Stromal cell of bone marrow (primary cell): ENCODE results near the gene WNT10A.

ENCODE experiments used
- DNase-seq: peaks from one replicate; pipeline ENCODE4 v3.0.0-alpha.2; 2012; ENCODE audit warnings: low read depth

The WNT10A gene

DNA sequence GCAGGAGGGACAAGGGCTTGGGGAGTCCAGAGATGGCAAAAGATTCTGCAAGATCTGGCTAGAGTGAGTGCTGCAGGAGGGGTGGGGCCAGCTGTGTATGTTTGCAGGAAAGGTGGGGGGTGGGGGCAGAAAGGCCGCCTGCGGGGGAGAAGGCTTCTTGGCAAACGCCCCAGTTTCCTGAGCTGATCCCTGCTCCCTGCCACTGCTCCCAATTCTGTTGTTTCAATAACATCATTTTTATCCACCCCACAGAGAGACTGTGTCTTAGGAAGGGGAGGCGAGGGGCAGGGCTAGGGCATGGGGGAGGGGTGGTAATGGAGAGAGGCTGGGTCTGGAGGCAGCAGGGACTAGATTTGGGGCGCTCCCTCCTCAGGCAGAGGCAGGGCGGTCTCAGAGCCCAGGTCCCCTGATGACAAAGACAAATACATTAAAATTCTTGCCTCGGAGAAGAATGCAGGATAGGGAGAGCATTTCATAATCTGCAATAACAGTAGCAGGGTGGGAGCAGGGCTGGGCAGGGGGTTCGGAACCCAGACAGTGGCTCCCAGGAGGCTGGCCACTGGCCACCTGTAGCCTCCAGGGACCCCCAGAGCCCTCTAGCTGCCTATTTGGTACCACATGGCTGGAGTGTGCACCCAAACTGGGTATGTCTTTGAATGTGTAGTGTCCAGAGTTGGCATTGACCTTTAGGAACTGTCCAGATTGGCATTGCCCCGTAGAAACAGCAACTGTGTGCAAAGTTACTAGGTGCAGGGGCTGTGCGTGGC is 23.1 kb upstream of the WNT10A start:
- DNase-seq = no peak

DNA sequence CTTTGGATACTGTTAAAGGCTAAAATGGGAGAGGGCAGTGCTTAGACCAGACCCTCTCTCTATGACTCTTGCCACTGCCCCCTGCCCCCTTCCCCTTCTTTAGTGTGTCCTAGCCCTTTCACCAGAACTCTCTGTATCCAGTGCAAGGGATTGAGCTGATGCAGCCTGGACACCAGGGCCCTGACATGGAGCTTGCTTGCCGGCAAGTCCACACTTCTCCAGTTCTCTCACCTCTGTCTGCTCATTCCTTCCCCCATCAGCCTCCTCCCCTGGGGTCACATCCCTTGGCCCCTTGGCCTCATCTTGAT is 22.6 kb upstream of the WNT10A start:
- DNase-seq = no peak

DNA sequence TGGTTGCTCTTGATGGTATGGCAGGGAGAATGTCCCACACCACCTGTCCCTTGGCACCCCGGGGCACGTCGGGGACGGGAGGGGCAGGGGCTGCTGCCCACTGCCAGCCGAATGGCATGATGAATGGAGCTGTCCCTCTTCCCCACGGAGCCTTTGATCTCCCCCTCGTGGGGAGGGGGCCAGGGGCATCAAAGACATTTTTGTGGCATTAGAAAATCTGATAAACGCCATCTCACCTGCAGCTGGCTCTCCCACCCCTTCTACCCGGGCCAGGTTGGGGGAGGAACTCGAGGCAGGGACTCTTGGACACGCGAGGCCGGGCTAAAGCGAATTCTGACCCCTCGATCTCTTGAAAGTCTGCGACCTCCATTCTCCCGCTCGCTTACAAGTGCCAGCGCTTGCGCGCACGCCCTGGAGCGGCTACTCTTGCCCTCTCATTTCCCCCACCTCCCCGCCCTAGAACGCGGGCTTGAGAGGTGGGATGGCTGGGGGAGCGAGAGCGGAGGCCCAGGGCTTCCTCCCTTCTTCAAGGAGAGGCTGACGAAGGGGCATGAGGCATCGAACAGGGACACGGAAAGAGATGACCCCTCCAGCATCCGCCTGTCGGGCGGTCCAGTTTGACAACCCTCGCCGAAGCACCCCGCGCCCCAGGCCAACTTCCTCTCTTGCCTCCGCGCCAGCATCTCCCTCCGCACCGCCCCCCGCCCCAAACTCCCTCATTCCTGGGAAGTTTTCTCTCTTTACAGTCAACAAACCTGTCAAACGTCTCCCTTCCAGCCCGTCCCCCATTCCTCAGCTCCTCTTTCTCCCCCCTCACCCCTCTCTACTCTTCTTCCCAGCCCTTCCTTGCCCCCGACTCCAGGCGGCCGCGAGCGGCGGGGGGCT is 21.7 kb upstream of the WNT10A start:
- DNase-seq = no peak

DNA sequence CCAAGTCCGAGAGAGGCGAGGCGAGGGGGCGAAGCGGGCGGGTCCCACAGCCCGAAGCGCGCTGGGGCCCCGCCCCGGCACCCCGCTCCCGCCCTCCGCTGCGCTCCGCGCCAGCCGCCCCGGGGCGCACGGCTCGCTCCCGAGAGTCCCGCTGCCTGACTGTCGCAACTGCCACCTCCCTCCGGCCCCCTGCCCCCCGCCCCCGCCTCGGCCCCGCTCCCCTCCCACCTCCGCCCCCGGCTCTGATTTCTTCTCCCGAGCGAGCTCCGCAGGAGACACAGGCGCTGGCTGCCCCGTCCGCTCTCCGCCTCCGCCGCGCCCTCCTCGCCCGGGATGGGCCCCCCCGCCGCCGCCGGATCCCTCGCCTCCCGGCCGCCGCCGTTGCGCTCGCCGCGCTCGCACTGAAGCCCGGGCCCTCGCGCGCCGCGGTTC is 21.1 kb upstream of the WNT10A start, which contains the start of gene WNT6:
Gene WNT6 (plus strand): TSS at position 250 of the 432 bp plus-strand sequence. CDS start 233 bp downstream, outside the sequence.
- DNase-seq = no peak

DNA sequence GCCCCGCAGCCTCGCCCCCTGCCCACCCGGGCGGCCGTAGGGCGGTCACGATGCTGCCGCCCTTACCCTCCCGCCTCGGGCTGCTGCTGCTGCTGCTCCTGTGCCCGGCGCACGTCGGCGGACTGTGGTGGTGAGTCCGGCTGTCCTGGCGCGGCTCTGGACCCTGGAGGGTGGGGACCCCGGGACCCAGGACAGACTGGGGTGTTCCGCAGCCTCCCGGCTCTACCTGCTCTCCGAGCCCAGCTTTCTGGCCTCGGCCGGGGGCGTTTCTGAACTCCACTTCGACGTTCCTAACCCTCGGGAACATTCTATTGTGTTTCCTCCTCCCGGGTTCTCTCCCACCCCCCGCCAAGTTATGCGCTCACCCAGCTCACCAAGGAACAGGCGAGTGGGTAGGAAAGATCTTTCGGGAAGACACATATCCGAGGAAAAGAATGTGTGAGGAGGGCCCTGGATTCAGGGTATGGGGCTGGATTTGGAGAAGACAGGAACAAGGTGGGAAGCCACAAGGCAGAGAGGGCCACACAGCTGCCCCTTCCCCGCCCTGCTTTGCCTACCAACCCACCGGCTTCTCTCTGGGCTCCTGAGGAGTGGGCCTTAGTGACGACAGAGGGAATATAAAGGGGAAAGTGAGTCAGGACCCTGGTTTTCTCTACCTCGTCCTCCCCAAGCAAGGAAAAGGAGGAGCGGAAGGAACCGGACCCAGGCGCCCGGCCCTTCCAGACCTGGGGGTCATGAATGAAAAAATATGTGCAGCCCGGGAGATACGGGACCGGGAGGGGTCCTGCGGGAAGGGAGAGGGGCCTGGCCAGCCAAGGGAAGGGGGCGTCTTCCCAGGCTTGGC is 20.4 kb upstream of the WNT10A start:
- no peak for DNase-seq

DNA sequence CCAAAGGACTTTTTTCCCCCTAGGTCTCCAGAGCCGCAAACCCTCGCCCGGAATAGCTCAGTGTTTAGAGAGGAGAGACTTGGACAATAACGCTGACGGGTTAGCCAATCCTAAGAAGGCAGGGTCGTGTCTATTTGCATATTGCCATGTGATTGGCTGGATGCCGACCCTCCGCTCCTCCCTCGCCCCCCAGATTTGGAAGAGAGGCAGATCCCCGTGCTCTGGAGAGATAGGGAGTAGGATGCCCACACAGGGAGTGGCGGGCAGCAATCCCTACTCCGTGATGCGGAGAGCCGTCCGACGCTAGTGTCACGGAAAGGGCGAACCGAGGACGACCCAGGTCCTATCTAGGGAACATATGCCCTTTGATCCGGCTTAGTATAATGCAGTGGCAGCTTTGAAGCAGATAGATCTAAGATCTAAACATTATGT is 19.7 kb upstream of the WNT10A start:
- no peak for DNase-seq

DNA sequence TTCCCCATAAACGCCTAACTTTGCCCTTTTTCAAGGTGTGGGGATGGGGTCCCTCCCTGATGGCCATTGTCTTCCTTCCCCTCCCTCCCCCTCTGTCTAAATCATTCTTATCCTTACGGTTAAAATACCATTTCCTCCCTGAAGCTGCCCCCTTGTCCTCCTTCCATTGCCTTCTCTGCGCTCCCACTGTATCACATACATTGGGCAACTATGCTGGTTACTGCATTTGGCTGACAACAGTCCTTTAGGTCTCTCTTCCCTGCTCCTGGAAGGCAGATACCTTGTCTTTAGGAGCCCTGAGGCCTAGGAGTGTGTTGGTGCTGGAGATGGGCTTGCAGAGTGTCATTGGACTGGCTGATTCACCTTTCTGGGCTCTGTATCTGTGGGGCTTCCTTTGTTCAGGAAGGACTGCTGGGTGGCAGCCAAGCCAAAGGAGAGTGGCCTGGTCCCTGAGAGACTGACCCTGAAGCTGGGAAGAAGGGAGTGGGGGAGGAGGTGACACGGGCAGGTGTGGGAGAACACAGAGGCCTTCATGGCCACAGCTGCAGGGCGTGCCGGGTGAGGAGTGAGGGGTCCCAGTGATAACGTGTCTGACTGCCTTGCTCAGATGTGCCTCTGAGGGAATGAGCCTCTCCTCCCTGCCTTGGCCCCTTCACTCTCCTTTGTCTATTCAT is 18.9 kb upstream of the WNT10A start:
- no peak for DNase-seq

DNA sequence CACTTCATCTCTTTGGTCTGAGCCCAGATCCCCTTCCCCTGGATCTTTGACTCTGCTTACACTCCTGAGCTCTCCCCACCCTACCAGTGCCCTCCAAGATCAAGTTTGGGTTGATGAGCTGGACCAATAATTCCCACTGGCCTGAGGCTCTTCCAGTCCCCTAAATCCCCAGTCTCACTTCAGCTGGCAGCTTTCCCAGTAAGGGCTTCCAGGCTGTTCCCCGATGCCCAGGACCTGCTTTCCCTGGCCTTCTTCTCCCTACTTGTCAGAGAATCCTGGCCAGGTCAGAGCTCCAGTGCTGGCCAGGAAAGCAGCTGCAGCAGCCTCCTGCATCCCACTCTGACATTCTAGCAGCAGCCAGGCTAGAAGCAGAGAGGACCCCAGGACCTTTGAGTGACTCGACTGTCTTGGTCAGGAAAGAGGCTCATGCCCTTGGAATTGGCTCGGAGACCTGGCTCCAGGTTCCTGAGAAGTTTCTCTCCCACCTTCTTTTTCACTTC is 17.6 kb upstream of the WNT10A start:
- no peak for DNase-seq

DNA sequence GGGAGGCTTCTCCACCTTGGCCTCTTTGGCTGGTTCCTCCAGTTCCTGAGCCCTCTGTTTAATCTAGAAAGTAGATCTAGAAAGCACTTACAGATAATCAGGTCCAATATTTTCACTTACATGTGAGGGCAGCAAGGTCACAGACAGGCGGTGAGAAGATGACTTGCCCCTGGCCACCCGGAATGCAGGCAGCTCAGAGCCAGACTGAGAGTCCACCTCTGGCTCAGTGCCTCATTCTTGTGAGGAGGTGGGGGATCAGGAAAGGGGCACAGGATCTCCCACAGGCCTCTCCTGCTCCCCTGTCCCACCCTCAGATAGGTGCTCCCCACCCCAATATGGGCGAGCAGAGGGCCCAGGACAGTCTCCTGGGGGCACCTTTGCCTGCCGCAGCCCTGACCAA is 15.3 kb upstream of the WNT10A start:
- DNase-seq = no peak

DNA sequence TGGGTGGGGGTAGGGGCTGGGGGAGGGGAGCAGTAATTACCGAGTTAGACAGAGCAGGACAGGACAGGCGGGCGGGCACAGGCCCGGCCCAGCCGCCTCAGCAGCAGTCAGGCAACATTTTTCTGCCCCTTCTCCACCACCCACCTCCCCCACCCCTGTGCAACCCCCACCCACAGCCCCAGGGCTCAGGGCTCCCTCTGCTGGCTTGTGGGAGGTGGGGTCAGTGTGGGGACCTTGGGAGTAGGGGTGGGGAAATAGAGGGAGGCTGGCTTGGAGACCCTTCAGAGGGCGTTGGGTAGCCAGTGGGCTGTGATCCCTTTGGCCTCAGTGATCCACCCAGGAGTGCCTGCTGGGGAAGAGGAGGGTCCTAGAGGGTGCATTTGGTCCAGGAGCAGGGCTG is 14.7 kb upstream of the WNT10A start:
- DNase-seq = no peak

DNA sequence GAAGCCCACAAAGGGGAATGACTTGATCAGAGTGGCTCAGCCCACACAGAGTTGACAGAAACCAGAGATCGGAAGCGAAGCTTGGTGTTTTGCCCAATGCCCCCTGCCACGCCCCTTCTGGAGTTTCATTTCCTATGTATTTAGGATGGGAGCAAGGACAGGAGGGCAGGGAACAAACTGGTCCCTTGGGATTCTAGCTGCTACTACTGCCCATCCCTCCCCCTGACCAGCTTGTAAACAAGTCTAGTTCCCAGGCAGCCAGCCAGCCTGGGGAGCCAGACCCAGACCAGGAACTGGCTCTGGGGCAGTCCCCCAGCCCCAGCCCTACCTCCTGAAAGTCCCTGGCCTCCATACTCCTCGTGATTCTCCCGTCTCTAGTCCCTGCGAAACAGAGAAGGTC is 12.8 kb upstream of the WNT10A start:
- no peak for DNase-seq

DNA sequence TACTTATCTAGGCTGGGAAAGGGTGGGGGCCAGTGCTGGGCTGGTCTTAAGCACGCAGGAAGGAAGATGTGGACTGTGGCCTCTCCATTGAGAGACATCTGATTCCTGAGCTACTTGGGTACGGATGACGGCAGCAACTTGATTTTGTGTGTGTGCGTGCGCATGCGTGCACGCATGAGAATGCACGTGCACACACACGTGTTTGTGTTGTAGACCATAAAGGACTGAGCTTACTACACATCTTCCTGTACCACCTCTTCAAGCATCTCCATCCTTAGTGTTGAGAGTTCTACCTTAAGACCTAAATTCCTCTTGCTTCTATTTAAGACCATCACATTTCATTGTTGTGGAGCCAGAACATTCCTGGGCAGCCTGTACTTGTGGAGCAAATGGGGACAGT is 11.6 kb upstream of the WNT10A start:
- no peak for DNase-seq

DNA sequence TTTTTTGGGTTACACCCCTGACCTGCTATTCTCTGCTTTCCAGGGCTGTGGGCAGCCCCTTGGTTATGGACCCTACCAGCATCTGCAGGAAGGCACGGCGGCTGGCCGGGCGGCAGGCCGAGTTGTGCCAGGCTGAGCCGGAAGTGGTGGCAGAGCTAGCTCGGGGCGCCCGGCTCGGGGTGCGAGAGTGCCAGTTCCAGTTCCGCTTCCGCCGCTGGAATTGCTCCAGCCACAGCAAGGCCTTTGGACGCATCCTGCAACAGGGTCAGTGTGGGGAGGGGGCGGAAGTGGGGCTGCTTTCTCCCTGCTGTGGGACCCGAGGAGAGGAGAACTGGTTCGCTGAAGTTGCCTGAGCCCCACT is 9.7 kb upstream of the WNT10A start:
- no peak for DNase-seq

DNA sequence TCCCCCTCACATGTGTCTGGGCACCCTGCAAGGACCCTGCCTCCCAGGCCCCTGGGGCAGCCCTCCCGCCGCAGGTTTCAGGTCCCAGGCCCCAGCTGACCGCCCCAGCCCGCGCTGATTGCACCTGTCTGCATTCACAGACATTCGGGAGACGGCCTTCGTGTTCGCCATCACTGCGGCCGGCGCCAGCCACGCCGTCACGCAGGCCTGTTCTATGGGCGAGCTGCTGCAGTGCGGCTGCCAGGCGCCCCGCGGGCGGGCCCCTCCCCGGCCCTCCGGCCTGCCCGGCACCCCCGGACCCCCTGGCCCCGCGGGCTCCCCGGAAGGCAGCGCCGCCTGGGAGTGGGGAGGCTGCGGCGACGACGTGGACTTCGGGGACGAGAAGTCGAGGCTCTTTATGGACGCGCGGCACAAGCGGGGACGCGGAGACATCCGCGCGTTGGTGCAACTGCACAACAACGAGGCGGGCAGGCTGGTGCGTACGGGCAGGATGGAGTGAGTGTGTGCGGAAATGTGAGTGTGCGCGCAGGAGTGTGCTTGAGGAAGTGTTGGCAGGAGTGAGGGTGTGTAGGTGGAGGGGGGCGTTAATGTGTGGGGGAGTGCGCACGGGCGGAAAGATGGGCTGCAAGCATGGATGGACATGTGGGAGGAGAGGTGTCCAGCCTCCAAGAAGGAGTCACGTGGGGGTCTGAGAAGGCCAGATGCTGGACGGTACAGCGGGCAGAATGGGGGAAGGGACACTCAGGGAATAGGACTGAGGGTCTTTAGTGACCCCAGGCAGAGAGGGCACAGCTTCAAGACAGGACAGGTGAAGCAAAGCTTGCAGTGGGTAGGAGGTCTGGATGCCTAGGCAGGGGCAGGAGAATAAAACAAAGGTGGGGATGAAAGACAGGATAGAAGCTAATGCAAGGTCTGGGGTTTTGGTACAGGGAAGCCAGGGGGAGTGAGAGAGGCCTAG is 9.0 kb upstream of the WNT10A start:
- DNase-seq = no peak

DNA sequence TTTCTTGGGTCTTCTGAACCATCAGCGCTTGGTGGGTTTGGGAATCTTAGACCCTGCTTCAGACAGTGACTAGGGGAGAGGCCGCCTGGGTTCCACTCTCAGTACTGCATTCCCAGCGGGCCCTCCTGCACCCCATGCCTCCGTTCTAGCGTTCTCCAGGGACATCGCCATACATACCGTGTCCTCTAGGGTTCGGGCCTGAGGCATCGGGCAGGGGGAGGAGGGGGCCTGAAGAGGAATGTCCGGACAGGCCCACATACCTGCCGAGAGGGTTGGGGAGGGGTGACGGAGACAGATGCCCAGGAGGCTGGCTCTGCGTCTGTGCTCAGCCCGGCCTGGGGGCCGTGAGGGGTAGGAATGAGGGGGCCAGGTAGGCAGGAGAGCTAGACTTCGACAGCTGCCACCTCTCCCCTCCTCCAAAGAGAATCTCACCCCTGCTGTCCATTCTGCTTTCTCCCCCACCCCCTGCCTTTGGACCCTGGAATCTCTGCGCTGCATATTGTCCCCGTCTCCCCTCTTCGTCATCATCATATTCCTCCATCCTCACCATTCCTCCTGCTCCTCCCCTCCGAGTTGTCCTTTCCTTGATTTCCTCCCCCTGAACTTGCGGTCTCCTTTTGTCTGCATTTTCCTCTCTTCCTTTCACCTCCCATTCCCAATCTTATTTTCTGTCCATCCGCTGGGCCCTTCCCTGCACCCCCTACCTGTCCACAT is 7.8 kb upstream of the WNT10A start:
- no peak for DNase-seq

DNA sequence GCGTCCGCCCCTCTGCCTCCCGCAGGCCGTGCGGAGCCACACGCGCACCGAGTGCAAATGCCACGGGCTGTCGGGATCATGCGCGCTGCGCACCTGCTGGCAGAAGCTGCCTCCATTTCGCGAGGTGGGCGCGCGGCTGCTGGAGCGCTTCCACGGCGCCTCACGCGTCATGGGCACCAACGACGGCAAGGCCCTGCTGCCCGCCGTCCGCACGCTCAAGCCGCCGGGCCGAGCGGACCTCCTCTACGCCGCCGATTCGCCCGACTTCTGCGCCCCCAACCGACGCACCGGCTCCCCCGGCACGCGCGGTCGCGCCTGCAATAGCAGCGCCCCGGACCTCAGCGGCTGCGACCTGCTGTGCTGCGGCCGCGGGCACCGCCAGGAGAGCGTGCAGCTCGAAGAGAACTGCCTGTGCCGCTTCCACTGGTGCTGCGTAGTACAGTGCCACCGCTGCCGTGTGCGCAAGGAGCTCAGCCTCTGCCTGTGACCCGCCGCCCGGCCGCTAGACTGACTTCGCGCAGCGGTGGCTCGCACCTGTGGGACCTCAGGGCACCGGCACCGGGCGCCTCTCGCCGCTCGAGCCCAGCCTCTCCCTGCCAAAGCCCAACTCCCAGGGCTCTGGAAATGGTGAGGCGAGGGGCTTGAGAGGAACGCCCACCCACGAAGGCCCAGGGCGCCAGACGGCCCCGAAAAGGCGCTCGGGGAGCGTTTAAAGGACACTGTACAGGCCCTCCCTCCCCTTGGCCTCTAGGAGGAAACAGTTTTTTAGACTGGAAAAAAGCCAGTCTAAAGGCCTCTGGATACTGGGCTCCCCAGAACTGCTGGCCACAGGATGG is 7.1 kb upstream of the WNT10A start:
- no peak for DNase-seq

DNA sequence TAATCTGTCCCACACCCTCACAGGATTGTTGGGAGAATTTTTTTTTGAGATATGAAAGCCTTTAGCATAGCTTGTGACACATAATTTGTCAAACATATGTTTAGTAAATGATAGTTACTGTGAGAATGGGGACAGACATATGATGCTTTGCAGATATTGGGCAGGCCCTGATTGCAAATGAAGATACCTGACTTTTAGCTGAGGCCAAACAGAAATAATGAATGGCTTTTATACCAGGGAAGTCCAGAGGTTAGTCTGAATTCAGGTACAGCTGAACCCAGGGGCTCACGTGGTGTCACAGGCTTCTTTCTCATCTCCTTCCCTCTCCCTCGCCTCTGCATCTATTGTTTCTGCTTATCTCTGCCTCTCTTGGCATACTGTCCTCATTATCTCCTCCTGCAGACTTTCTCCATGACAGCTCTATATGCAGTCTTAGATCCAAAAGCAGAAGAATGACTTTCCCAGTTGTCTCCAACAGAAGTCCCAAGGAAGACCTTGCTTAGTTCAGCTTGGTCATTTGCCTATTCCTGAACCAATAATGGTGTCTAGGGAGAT is 4.9 kb upstream of the WNT10A start:
- no peak for DNase-seq

DNA sequence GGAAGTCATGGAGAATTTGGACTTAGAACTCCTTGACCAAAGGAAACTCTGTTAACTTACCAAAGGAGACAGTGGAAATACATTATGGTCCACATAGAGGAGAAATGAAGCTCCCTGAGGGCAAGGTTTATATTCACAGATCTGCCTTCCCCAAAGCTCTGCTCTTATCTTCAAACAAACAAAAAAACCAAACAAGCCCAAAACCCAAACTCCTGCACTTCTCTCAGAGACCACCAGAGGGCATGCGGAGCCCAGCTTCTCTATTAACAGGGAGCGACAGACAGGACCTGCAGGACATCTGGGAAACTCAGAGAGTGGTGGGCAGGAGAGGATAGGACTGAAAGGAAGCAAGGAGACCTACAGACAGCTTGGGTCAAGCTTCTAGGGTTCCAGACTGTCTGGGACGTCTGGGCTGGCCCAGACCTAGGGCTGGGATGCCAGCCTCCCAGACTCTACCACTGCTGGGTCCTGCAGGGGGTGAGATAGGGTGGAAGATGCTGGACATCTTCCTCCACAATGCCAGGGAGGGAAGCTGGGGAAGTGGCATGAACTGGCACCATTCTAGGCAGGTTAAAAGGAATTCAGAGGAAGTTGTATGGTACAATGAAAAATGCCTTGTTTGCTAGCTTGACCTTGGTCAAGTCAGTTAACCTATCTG is 4.0 kb upstream of the WNT10A start:
- peak; percentile 28 for DNase-seq
